GM21737 (cell line): ENCODE results near the gene PI4KA.
"Not testable (repeated sequence)": the region's sequence is repeated elsewhere in the genome, so short reads cannot be mapped to it uniquely, and the experiment has no call there.

ENCODE experiments used
- ATAC-seq: cut with Tn5 transposase; IDR thresholded peaks from one replicate; pipeline ENCODE4 v1.9.1; 2021; ENCODE audit warnings: mild to moderate bottlenecking, moderate library complexity; ENCODE audit not compliant: unreplicated experiment

Gene PI4KA

GRCh38 chr22:20702175-20702545 lies 156.5 kb downstream of the PI4KA start:
- ATAC-seq, result peak; percentile 23

- peak; percentile 8 for ATAC-seq
Measured at GRCh38 chr22:20701680-20702136, 156.9 kb downstream of the PI4KA start.

GRCh38 chr22:20700347-20700746 lies 158.3 kb downstream of the PI4KA start:
- not testable (repeated sequence) for ATAC-seq

GRCh38 chr22:20699856-20700255 lies 158.8 kb downstream of the PI4KA start:
- ATAC-seq, result not testable (repeated sequence)

GRCh38 chr22:20697481-20698113 lies 161.0 kb downstream of the PI4KA start:
- ATAC-seq, result not testable (repeated sequence)

GRCh38 chr22:20696056-20696455 lies 162.6 kb downstream of the PI4KA start:
- ATAC-seq, result not testable (repeated sequence)

GRCh38 chr22:20695205-20695604 lies 163.4 kb downstream of the PI4KA start:
- ATAC-seq, result not testable (repeated sequence)

- not testable (repeated sequence) for ATAC-seq
Measured at GRCh38 chr22:20694256-20694655, 164.4 kb downstream of the PI4KA start.

- ATAC-seq, result not testable (repeated sequence)
Measured at GRCh38 chr22:20692926-20693325, 165.7 kb downstream of the PI4KA start.

GRCh38 chr22:20690586-20691317 lies 167.9 kb downstream of the PI4KA start:
- ATAC-seq, result not testable (repeated sequence)

GRCh38 chr22:20687356-20688172 lies 171.0 kb downstream of the PI4KA start:
- not testable (repeated sequence) for ATAC-seq

GRCh38 chr22:20685764-20686163 lies 172.8 kb downstream of the PI4KA start:
- ATAC-seq, result not testable (repeated sequence)

- not testable (repeated sequence) for ATAC-seq
Measured at GRCh38 chr22:20678792-20679435, 179.7 kb downstream of the PI4KA start.

- no peak for ATAC-seq
Measured at GRCh38 chr22:20677684-20678242, 180.8 kb downstream of the PI4KA start.

GRCh38 chr22:20675613-20676012 lies 183.0 kb downstream of the PI4KA start:
- ATAC-seq, result not testable (repeated sequence)

GRCh38 chr22:20674998-20675397 lies 183.6 kb downstream of the PI4KA start:
- no peak for ATAC-seq

GRCh38 chr22:20673295-20674195 lies 185.1 kb downstream of the PI4KA start:
- ATAC-seq, result no peak

- ATAC-seq, result no peak
Measured at GRCh38 chr22:20672732-20673131, 185.9 kb downstream of the PI4KA start.

- ATAC-seq, result no peak
Measured at GRCh38 chr22:20672082-20672424, 186.6 kb downstream of the PI4KA start.
